ENCODE data around the gene ASB16. TPM values are rescaled to one million over a fixed set of nuclear protein-coding genes. Genes with fewer than 3 reads are reported as not detected.

ASB16 gene
- total RNA-seq, 1 donor from 2014 or later: 12.9 TPM

DNA sequence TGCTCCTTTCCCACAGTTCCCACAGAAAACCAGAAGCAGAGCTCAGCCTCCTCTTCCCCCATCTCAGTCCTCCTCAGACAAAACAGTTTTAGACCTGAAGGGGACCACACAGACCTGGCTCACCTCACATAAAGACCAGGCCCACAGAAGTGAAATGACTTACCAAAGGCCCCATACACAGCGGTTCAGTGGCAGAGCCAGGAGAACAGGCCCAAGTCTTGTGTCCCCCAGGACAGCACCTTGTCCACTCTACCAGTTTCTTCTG lies 43.7 kb downstream of the ASB16 start:
- H3K9me3 ChIP-seq (replicated peaks): no peaks in the 10 kb centered on the region
- peaks cover 49% of the 10 kb centered on the region for H3K4me1 ChIP-seq
- TF ChIP-seq, protein P1, sequence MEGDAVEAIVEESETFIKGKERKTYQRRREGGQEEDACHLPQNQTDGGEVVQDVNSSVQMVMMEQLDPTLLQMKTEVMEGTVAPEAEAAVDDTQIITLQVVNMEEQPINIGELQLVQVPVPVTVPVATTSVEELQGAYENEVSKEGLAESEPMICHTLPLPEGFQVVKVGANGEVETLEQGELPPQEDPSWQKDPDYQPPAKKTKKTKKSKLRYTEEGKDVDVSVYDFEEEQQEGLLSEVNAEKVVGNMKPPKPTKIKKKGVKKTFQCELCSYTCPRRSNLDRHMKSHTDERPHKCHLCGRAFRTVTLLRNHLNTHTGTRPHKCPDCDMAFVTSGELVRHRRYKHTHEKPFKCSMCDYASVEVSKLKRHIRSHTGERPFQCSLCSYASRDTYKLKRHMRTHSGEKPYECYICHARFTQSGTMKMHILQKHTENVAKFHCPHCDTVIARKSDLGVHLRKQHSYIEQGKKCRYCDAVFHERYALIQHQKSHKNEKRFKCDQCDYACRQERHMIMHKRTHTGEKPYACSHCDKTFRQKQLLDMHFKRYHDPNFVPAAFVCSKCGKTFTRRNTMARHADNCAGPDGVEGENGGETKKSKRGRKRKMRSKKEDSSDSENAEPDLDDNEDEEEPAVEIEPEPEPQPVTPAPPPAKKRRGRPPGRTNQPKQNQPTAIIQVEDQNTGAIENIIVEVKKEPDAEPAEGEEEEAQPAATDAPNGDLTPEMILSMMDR (IDR thresholded peaks at IDR 0.05; ENCODE audit: borderline replicate concordance): no peak
- no peak for DNase-seq
- H3K27me3 ChIP-seq (ENCODE audit: low read depth): no peaks in the 10 kb centered on the region
- intact Hi-C loops (cut with micrococcal nuclease): loop anchor here (5.0 kb wide), 1 partner anchor 118 kb away; no protein-coding TSS in a partner anchor
- peaks cover 69% of the 10 kb centered on the region for H3K36me3 ChIP-seq
- H3K4me3 ChIP-seq: no peak overlapping the region
- no peak overlapping the region for H3K27ac ChIP-seq (replicated peaks)

DNA sequence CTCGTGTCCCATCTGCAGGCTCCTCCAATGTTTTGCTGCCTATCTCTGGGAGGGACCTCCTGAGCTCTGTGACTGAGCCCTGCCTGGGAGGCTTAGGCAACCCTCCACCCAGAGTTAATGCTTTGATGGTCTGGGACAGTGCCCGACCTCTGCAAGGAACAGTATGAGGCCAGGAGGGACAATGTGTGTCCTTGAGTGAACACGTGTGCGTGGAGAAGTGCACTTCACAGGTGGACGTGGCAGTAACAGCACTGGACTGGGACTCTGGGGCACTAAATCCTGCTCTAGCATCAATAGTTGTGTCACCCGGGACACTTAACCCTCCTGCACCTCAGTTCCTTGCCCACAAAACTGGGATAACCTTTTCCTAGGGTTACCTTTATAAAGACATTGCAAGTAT lies 44.4 kb downstream of the ASB16 start:
- intact Hi-C loops (cut with micrococcal nuclease): loop anchor here (5.0 kb wide), 1 partner anchor 117 kb away; no protein-coding TSS in a partner anchor
- peaks cover 62% of the 10 kb centered on the region for H3K36me3 ChIP-seq
- no peaks in the 10 kb centered on the region for H3K27me3 ChIP-seq (ENCODE audit: low read depth)
- H3K4me1 ChIP-seq: peaks cover 48% of the 10 kb centered on the region
- TF ChIP-seq, protein P1 (IDR thresholded peaks at IDR 0.05; ENCODE audit: borderline replicate concordance): no peak
- H3K27ac ChIP-seq (replicated peaks): no peak overlapping the region
- H3K9me3 ChIP-seq (replicated peaks): no peaks in the 10 kb centered on the region
- no peak overlapping the region for H3K4me3 ChIP-seq
- DNase-seq: no peak

DNA sequence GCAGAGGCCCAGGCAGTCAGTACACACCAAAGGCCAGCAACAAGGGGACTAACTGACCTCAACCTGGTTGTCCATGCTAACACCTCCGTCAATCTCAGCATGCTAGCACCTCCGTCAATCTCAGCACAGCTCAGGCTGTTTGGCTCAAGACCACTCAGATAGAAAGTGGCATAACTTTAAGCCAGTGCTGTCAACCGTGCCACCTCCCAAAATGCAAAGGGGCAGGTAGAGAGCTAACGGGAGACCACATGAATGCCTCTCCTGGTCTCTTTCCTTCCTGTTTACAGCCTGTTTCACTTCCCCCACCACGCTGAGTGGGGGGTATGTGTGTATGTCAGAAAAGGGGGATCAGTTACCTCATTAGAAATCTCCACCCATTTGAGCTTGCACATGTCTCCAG lies 45.7 kb downstream of the ASB16 start:
- no peak for DNase-seq
- no peaks in the 10 kb centered on the region for H3K9me3 ChIP-seq (replicated peaks)
- intact Hi-C loops (cut with micrococcal nuclease): no loop called here
- H3K4me3 ChIP-seq: no peak overlapping the region
- H3K36me3 ChIP-seq: peaks cover 52% of the 10 kb centered on the region
- peaks cover 45% of the 10 kb centered on the region for H3K4me1 ChIP-seq
- no peak overlapping the region for H3K27ac ChIP-seq (replicated peaks)
- TF ChIP-seq, protein P1 (IDR thresholded peaks at IDR 0.05; ENCODE audit: borderline replicate concordance): no peak
- H3K27me3 ChIP-seq (ENCODE audit: low read depth): no peaks in the 10 kb centered on the region

DNA sequence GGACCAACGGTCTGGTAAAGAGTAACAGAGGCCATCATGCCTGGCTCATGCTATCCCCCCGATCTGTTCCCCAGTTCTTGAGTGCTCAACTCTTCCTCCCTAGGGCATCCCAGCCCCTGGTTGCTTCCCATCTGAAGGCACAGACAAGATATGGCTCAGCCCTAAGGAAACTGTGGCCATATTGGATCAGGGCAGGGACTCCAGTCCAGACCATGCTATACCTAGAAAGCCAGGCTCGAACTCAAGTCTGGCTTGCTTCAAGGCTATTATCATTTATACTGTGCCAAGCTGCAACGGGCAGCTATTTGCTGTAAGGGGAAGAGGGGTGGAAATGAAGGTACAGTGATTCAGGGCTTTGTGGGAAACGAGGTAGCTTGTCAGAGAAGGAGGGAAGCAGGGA lies 46.2 kb downstream of the ASB16 start:
- no peaks in the 10 kb centered on the region for H3K9me3 ChIP-seq (replicated peaks)
- no peak for DNase-seq
- H3K27ac ChIP-seq (replicated peaks): no peak overlapping the region
- peaks cover 47% of the 10 kb centered on the region for H3K36me3 ChIP-seq
- TF ChIP-seq, protein P1 (IDR thresholded peaks at IDR 0.05; ENCODE audit: borderline replicate concordance): no peak
- H3K4me1 ChIP-seq: peaks cover 45% of the 10 kb centered on the region
- H3K27me3 ChIP-seq (ENCODE audit: low read depth): no peaks in the 10 kb centered on the region
- intact Hi-C loops (cut with micrococcal nuclease): no loop called here
- no peak overlapping the region for H3K4me3 ChIP-seq

DNA sequence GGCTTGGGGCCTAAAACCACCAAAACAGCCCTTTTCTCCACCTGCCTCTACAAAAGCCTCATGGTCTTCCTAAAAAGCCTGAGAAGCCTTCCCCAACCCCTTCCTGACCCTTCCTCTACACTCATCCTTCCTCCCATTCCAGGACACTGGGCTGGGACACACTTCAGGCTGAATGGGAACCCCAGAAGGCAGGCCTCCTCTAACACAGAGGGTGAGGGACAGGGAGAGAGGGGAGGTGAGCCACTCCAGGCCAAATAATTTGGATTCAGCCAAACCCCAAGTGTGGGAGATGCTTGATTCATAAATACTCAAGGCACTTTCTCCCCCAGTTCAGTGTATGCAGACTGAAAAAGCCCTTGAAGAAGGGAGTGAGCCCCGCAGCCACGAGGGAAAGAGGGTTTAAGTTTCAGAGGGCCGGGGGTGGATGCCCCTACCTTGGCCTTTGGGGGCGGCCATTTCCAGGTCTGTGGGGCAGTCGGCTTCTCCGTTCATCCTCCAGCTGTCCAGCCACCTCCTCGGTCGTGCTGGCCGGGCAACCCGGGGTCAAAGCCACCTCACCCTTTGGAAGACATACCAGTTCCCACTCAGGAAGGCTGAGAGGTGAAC lies 47.3 kb downstream of the ASB16 start:
- TF ChIP-seq, protein P1 (IDR thresholded peaks at IDR 0.05; ENCODE audit: borderline replicate concordance): no peak
- Histone ChIP-seq H3K4me1 (peaks cover 55% of the 10 kb centered on the region), H3K4me3 (peak overlapping the region; percentile 84), H3K9me3 (replicated peaks) (no peaks in the 10 kb centered on the region), H3K27ac (replicated peaks) (peak overlapping the region; percentile 100), H3K27me3 (ENCODE audit: low read depth) (no peaks in the 10 kb centered on the region), H3K36me3 (peaks cover 41% of the 10 kb centered on the region)
- intact Hi-C loops (cut with micrococcal nuclease): no loop called here
- DNase-seq: no peak

All from left ventricle myocardium inferior (tissue), 1 donor.